H1 (cell line): ENCODE data around the gene CHPF. TPM values are rescaled to one million over a fixed set of nuclear protein-coding genes. Genes with fewer than 3 reads are reported as not detected.
A peak's percentile ranks its signal among the peaks of the same experiment; 100 is the strongest.

ENCODE experiments used
- CTCF ChIA-PET: fragments of 300-600 bp; sonication (Branson Sonifier 250); formaldehyde crosslinking; loops from one replicate; lab custom pipeline; 2021; ENCODE audit not compliant: partially characterized antibody; lab: Charles Lee
- POLR2A ChIA-PET: fragments of 300-600 bp; sonication (Branson Sonifier 250); formaldehyde crosslinking; loops from one replicate; lab custom pipeline; 2021; ENCODE audit warnings: inconsistent platforms; ENCODE audit not compliant: partially characterized antibody; lab: Charles Lee
- DNase-seq, 2 experiments: peaks; one replicate each; pipeline versions ENCODE4 v3.0.0 to v3.0.0-alpha.2; 2010 to 2022; ENCODE audit warnings: low spot score in 2 of 2, low read depth in 1 of 2, mixed read lengths in 1 of 2
- FAIRE-seq: peaks from 2 replicates; lab custom pipeline; 2011; peaks lifted over from hg19 to GRCh38; lab: Jason Lieb, UNC
- H2AFZ ChIP-seq: 2 replicates; pipeline ENCODE4 v1.8.1; 2012; ENCODE audit warnings: low read length, inconsistent platforms
- H2AK5ac ChIP-seq: 2 replicates; pipeline ENCODE4 v1.6.1; 2013; ENCODE audit warnings: low read depth, low read length
- H2BK120ac ChIP-seq: replicated peaks from 2 replicates; pipeline ENCODE3; 2013; ENCODE audit warnings: low read depth, low read length, inconsistent platforms
- H2BK12ac ChIP-seq: 2 replicates; pipeline ENCODE4 v1.6.1; 2013; ENCODE audit warnings: low read depth, low read length
- H2BK15ac ChIP-seq: 2 replicates; pipeline ENCODE4 v1.6.1; 2013; ENCODE audit warnings: low read length
- H2BK20ac ChIP-seq: 2 replicates; pipeline ENCODE4 v1.6.1; 2013; ENCODE audit warnings: low read length
- H2BK5ac ChIP-seq: 2 replicates; pipeline ENCODE4 v1.6.1; 2013; ENCODE audit warnings: low read depth, low read length
- H3K14ac ChIP-seq: 2 replicates; pipeline ENCODE4 v1.6.1; 2013; ENCODE audit warnings: inconsistent platforms; ENCODE audit not compliant: insufficient read length
- H3K18ac ChIP-seq: 2 replicates; pipeline ENCODE4 v1.6.1; 2013; ENCODE audit warnings: low read length; ENCODE audit errors: extremely low read depth
- H3K23ac ChIP-seq: 2 replicates; pipeline ENCODE4 v1.6.1; 2013; ENCODE audit warnings: inconsistent platforms; ENCODE audit not compliant: insufficient read length
- H3K23me2 ChIP-seq: 2 replicates; pipeline ENCODE4 v1.6.1; 2013; ENCODE audit warnings: low read depth, low read length
- H3K27ac ChIP-seq: 2 replicates; pipeline ENCODE4 v1.6.1; 2011; ENCODE audit warnings: low read depth, low read length, inconsistent platforms
- H3K27me3 ChIP-seq, 4 experiments: replicated peaks in 1 of 4; 1 replicate in 1 of 4; 2 replicates in 3 of 4; pipeline versions ENCODE4 v1.6.1 to v1.8.1; 2011 to 2013; ENCODE audit warnings: low read length in 3 of 4, mild to moderate bottlenecking in 3 of 4, inconsistent platforms in 2 of 4, mixed read lengths in 2 of 4, moderate library complexity in 1 of 4; ENCODE audit not compliant: control insufficient read depth in 3 of 4, insufficient read depth in 3 of 4; ENCODE audit errors: extremely low read depth in 1 of 4
- H3K36me3 ChIP-seq, 4 experiments: 2 replicates each; pipeline versions ENCODE4 v1.6.1 to v1.8.1; 2011 to 2013; ENCODE audit warnings: mild to moderate bottlenecking in 4 of 4, low read length in 3 of 4, moderate library complexity in 2 of 4, control low read depth in 1 of 4, inconsistent platforms in 1 of 4; ENCODE audit not compliant: insufficient read depth in 4 of 4, control insufficient read depth in 2 of 4
- H3K4ac ChIP-seq: replicated peaks from 2 replicates; pipeline ENCODE3; 2013; ENCODE audit warnings: low read length, low read depth, mixed read lengths, inconsistent platforms; ENCODE audit not compliant: insufficient read length
- H3K4me1 ChIP-seq, 4 experiments: replicated peaks in 1 of 4; 1 replicate in 1 of 4; 2 replicates in 3 of 4; pipeline versions ENCODE4 v1.6.1 to v1.8.1; 2011 to 2013; ENCODE audit warnings: low read length in 3 of 4, inconsistent platforms in 2 of 4, mixed read lengths in 1 of 4; ENCODE audit not compliant: insufficient read depth in 4 of 4, control insufficient read depth in 3 of 4
- H3K4me2 ChIP-seq, 2 experiments: 2 replicates each; pipeline versions ENCODE4 v1.6.1 to v1.8.1; 2011 to 2013; ENCODE audit warnings: low read depth in 2 of 2, low read length in 2 of 2, control low read depth in 1 of 2, inconsistent platforms in 1 of 2, mild to moderate bottlenecking in 1 of 2; ENCODE audit not compliant: insufficient read depth in 1 of 2
- H3K4me3 ChIP-seq, 4 experiments: fragments of 200-600, 300-600 bp in 1 of 4; sonication (generic), shearing (Covaris generic), sonication (Bioruptor Twin) in 1 of 4; 2 replicates each; pipeline versions ENCODE4 v1.5.1 to v1.8.1; 2011 to 2016; ENCODE audit warnings: low read length in 4 of 4, low read depth in 3 of 4, control low read depth in 2 of 4, inconsistent platforms in 2 of 4, mild to moderate bottlenecking in 2 of 4, mixed read lengths in 1 of 4, moderate library complexity in 1 of 4; ENCODE audit not compliant: insufficient read depth in 2 of 4; ENCODE audit errors: extremely low read depth in 1 of 4
- H3K56ac ChIP-seq: replicated peaks from 2 replicates; pipeline ENCODE3; 2013; ENCODE audit warnings: low read depth, mild to moderate bottlenecking, mixed read lengths, low read length, inconsistent platforms; ENCODE audit not compliant: insufficient read length
- H3K79me1 ChIP-seq: 2 replicates; pipeline ENCODE4 v1.6.1; 2013; ENCODE audit warnings: low read depth, low read length, control low read depth
- H3K79me2 ChIP-seq, 2 experiments: 2 replicates each; pipeline versions ENCODE4 v1.6.1 to v1.8.1; 2012 to 2013; ENCODE audit warnings: low read length in 2 of 2, mild to moderate bottlenecking in 2 of 2, inconsistent platforms in 1 of 2; ENCODE audit not compliant: insufficient read depth in 2 of 2, control insufficient read depth in 1 of 2
- H3K9ac ChIP-seq, 4 experiments: replicated peaks in 1 of 4; 1 replicate in 1 of 4; 2 replicates in 3 of 4; pipeline versions ENCODE4 v1.6.1 to v1.8.1; 2011 to 2013; ENCODE audit warnings: low read depth in 3 of 4, low read length in 3 of 4, control low read depth in 2 of 4, mild to moderate bottlenecking in 2 of 4, moderate library complexity in 2 of 4, inconsistent platforms in 1 of 4; ENCODE audit errors: extremely low read depth in 1 of 4
- H3K9me3 ChIP-seq, 2 experiments: 2 replicates each; pipeline versions ENCODE4 v1.6.1 to v1.8.1; 2012 to 2013; ENCODE audit warnings: mild to moderate bottlenecking in 2 of 2, moderate library complexity in 2 of 2, control low read depth in 1 of 2, inconsistent platforms in 1 of 2, low read depth in 1 of 2, low read length in 1 of 2, mixed read lengths in 1 of 2; ENCODE audit not compliant: insufficient read depth in 2 of 2
- H4K20me1 ChIP-seq, 2 experiments: replicated peaks in 1 of 2; 2 replicates each; pipeline versions ENCODE3 to v1.8.1; 2011 to 2013; ENCODE audit warnings: inconsistent platforms in 2 of 2, low read length in 2 of 2, mild to moderate bottlenecking in 1 of 2; ENCODE audit not compliant: insufficient read depth in 2 of 2, control insufficient read depth in 1 of 2
- H4K5ac ChIP-seq: 2 replicates; pipeline ENCODE4 v1.6.1; 2013; ENCODE audit warnings: low read length, low read depth, mixed read lengths, inconsistent platforms; ENCODE audit not compliant: insufficient read length
- H4K8ac ChIP-seq: 2 replicates; pipeline ENCODE4 v1.8.0; 2013; ENCODE audit warnings: mild to moderate bottlenecking, moderate library complexity, low read length, inconsistent platforms; ENCODE audit not compliant: insufficient read depth; ENCODE audit errors: extremely low read depth
- H4K91ac ChIP-seq: replicated peaks from 2 replicates; pipeline ENCODE3; 2013; ENCODE audit warnings: low read length, mixed read lengths, inconsistent platforms; ENCODE audit not compliant: insufficient read length
- CHD2 ChIP-seq: IDR thresholded peaks from 2 replicates; pipeline ENCODE4 v1.6.1; 2012; ENCODE audit warnings: low read length, improper control_type of control experiment
- CREB1 ChIP-seq: IDR thresholded peaks from 2 replicates; pipeline ENCODE4 v1.6.1; 2012; ENCODE audit warnings: inconsistent platforms
- CTBP2 ChIP-seq: IDR thresholded peaks from 2 replicates; pipeline ENCODE4 v1.7.0; 2011; ENCODE audit warnings: borderline replicate concordance, mild to moderate bottlenecking, moderate library complexity, mixed read lengths, low read length; ENCODE audit not compliant: insufficient read depth, insufficient read length
- GABPA ChIP-seq: IDR thresholded peaks from 2 replicates; pipeline ENCODE4 v1.6.1; 2011; ENCODE audit warnings: mild to moderate bottlenecking, low read length, moderate library complexity, borderline replicate concordance; ENCODE audit not compliant: insufficient read depth
- GTF2F1 ChIP-seq: IDR thresholded peaks from 2 replicates; pipeline ENCODE4 v1.6.1; 2012; ENCODE audit warnings: low read depth, low read length, improper control_type of control experiment, borderline replicate concordance
- NANOG ChIP-seq: IDR thresholded peaks from 2 replicates; pipeline ENCODE4 v1.6.1; 2011; ENCODE audit warnings: low read length, low read depth, mild to moderate bottlenecking, inconsistent platforms; ENCODE audit not compliant: insufficient read depth, poor library complexity, severe bottlenecking
- POLR2AphosphoS5 ChIP-seq: IDR thresholded peaks from 2 replicates; pipeline ENCODE4 v1.6.1; 2011; ENCODE audit warnings: low read depth, low read length
- RFX5 ChIP-seq: IDR thresholded peaks from 2 replicates; pipeline ENCODE4 v1.6.1; 2011; ENCODE audit warnings: low read depth, low read length, improper control_type of control experiment, borderline replicate concordance
- SP1 ChIP-seq: IDR thresholded peaks from 2 replicates; pipeline ENCODE4 v1.6.1; 2011; ENCODE audit warnings: low read depth, low read length
- SP4 ChIP-seq: IDR thresholded peaks from 2 replicates; pipeline ENCODE4 v1.6.1; 2012; ENCODE audit warnings: low read length, inconsistent platforms
- WGBS, 2 experiments: shearing (Covaris generic) in 1 of 2; methylation state at CpG; one replicate each; pipeline versions ENCODE4 v1.1.6 to v1.1.7; 2013 to 2015; ENCODE audit warnings: low lambda C conversion rate in 2 of 2, mixed read lengths in 2 of 2, inconsistent platforms in 1 of 2, low coverage in 1 of 2, missing lambda C conversion rate in 1 of 2; ENCODE audit not compliant: insufficient replicate concordance in 2 of 2, insufficient coverage in 1 of 2, insufficient read length in 1 of 2; ENCODE audit errors: extremely low coverage in 1 of 2, missing lambda C conversion rate in 1 of 2; 5-methylcytosine and 5-hydroxymethylcytosine counted together
- polyA plus RNA-seq, 7 experiments: library from polyadenylated mRNA; depleted of rRNA in 3 of 7; stranded (reverse) in 5 of 7; unstranded in 2 of 7; fragments of >200 nt in 5 of 7; fragments of 200-250 nt in 2 of 7; gene quantifications; 1 replicate in 5 of 7; 2 replicates in 1 of 7; 4 replicates in 1 of 7; pipeline versions ENCODE4 v1.2.1 to v1.2.3, GENCODE V29; 2011 to 2013; ENCODE audit warnings: missing spikeins in 2 of 7, mixed read lengths in 2 of 7
- total RNA-seq: library from RNA; stranded (reverse); fragmentation: NEBNext Ultra II Directional; extraction: Animal tissue kit (Norgen Biotek cat#: 25700); gene quantifications from 2 replicates; pipeline ENCODE4 v1.2.1, GENCODE V29; 2021

Gene CHPF
- total and polyA plus RNA-seq, 2 of the 8 experiments (the other 6 are each of a cell fraction or from before 2014, with no cell fraction given) = 62.9 to 67.3 TPM

DNA sequence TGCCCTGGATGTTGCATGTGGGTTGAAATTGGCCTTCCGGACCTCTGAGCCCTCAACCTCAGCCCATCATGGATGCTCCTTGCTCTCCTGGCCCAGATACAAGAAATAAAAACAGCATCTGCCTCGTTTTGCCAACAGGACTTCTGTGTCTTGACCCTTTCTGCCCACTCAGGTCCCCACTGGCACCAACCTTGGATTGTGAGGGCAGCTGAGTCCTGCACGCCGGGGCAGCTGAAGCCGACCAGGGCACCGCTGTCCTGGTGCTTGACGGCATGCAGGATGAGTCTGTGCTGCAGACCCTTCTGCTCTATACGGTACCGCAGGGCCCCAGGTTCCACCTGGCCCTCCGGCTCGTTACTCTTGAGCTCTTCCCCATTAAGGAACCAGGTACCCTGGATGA lies 23.0 kb upstream of the CHPF start:
- peak overlapping the region; percentile 98 for H2BK15ac ChIP-seq
- H3K23me2 ChIP-seq = peaks cover 6% of the 10 kb centered on the region; the same call in 1 of the 2 replicates
- H2AK5ac ChIP-seq = peak overlapping the region; percentile 87
- no peak overlapping the region for H4K8ac ChIP-seq
- no peak overlapping the region; a peak in 1 of 4 replicates for H3K4me2 ChIP-seq
- 86% methylated on average over 10 of the region's 11 CpGs; no CpG with 5 or more reads in 1 of the 2 experiments for WGBS, 2 experiments
- peaks cover 6 to 53% (median 43%) of the 10 kb centered on the region in 4 experiments for H3K4me1 ChIP-seq
- ChIA-PET CTCF (interaction anchor here (0.9 to 19.7 kb wide), 11 partner anchors 9 to 72 kb away, joined by 3 to 293 read pairs (median 3); partner anchors contain the start of genes CHPF, SLC4A3 and TMEM198), POLR2A (interaction anchor here (1.0 to 18.6 kb wide), 7 partner anchors 6 to 106 kb away, joined by 3 to 293 read pairs (median 6); partner anchors contain the start of genes CHPF, INHA, OBSL1 and STK11IP)
- peaks cover 0 to 11% of the 10 kb centered on the region in 2 experiments; a peak in 2 of 4 replicates for H3K79me2 ChIP-seq
- H2BK20ac ChIP-seq = peak overlapping the region; percentile 88
- no peak overlapping the region for H4K5ac ChIP-seq
- peak overlapping the region; percentile 93 for H4K91ac ChIP-seq
- no peak overlapping the region for H3K4me3 ChIP-seq
- H3K9me3 ChIP-seq = peaks cover 0 to 8% of the 10 kb centered on the region in 2 experiments; a peak in 1 of 4 replicates
- H2AFZ ChIP-seq = no peak overlapping the region
- FAIRE-seq (no peak), DNase-seq (no peak)
- no peak overlapping the region for H3K56ac ChIP-seq
- peak overlapping the region; percentile 1 for H3K4ac ChIP-seq
- no peaks in the 10 kb centered on the region for H4K20me1 ChIP-seq
- H2BK120ac ChIP-seq = peak overlapping the region; percentile 84
- H2BK5ac ChIP-seq = peak overlapping the region; percentile 91
- H3K23ac ChIP-seq = no peak overlapping the region
- H3K9ac ChIP-seq = no peak overlapping the region
- peaks cover 0 to 58% (median 11%) of the 10 kb centered on the region in 4 experiments; a peak in 6 of 8 replicates for H3K36me3 ChIP-seq
- no peak overlapping the region for H3K14ac ChIP-seq
- TF ChIP-seq CHD2 (no peak), CTBP2 (no peak), SP4 (no peak), GTF2F1 (no peak), NANOG (no peak), POLR2AphosphoS5 (no peak), RFX5 (no peak), SP1 (no peak), GABPA (no peak), CREB1 (no peak)
- 0 out of 2 replicates have a peak, but pooled peaks cover 2% of the 10 kb centered on the region for H3K79me1 ChIP-seq
- peak overlapping the region; percentile 76; the same call in 1 of the 2 replicates for H3K18ac ChIP-seq
- peaks cover 0 to 2% (median 0%) of the 10 kb centered on the region in 4 experiments; a peak in 1 of 7 replicates for H3K27me3 ChIP-seq
- 0 out of 2 replicates have a peak overlapping the region, but pooled peaks have one; percentile 67 for H3K27ac ChIP-seq
- H2BK12ac ChIP-seq = peak overlapping the region; percentile 99
